SK-N-SH treated with all-trans-retinoic acid at 6 μM for 48 hours (cell line): ENCODE data around the gene TFF3.

Experiments
- ATAC-seq: fragments of 200-7000 bp; cut with Tn5 transposase; 3 replicates; pipeline ENCODE4 v1.9.1; 2020; ENCODE audit warnings: mild to moderate bottlenecking, moderate library complexity
- ARNTL ChIP-seq: fragments of 450-650 bp; formaldehyde crosslinking; IDR thresholded peaks from 2 replicates; pipeline ENCODE4 v1.5.0; 2020; ENCODE audit warnings: low read depth, mild to moderate bottlenecking, moderate library complexity, borderline replicate concordance
- BACH2 ChIP-seq: fragments of 250-450 bp; sonication (Bioruptor Pico); IDR thresholded peaks from 2 replicates; pipeline ENCODE4 v1.9.0; 2021; ENCODE audit warnings: mild to moderate bottlenecking, borderline replicate concordance
- CSDC2 ChIP-seq: fragments of 250-450 bp; sonication (Bioruptor Pico); IDR thresholded peaks from 2 replicates; pipeline ENCODE4 v1.5.0; 2020; ENCODE audit warnings: mild to moderate bottlenecking, moderate library complexity
- ISL1 ChIP-seq: fragments of 250-450 bp; sonication (Bioruptor Pico); IDR thresholded peaks from 2 replicates; pipeline ENCODE4 v2.1.2; 2022; ENCODE audit warnings: mild to moderate bottlenecking, moderate library complexity
- OSR1 ChIP-seq: fragments of 250-450 bp; sonication (Bioruptor Pico); IDR thresholded peaks from 2 replicates; pipeline ENCODE4 v1.8.0; 2022; ENCODE audit warnings: moderate library complexity, mild to moderate bottlenecking, inconsistent platforms
- PPARA ChIP-seq: fragments of 250-450 bp; sonication (Bioruptor Pico); IDR thresholded peaks from 2 replicates; pipeline ENCODE4 v1.5.0; 2020; ENCODE audit warnings: mild to moderate bottlenecking, borderline replicate concordance
- SNAI2 ChIP-seq: fragments of 250-450 bp; sonication (Bioruptor Pico); IDR thresholded peaks from 2 replicates; pipeline ENCODE4 v1.5.0; 2020; ENCODE audit warnings: mild to moderate bottlenecking, moderate library complexity
- TOX ChIP-seq: fragments of 250-450 bp; sonication (Bioruptor Pico); IDR thresholded peaks from 2 replicates; pipeline ENCODE4 v1.8.0; 2021; ENCODE audit warnings: mild to moderate bottlenecking, moderate library complexity, borderline replicate concordance
- ZC3H10 ChIP-seq: fragments of 250-450 bp; sonication (Bioruptor Pico); IDR thresholded peaks from 2 replicates; pipeline ENCODE4 v1.5.1; 2021; ENCODE audit warnings: mild to moderate bottlenecking, moderate library complexity
- ZFP3 ChIP-seq: fragments of 250-450 bp; sonication (Bioruptor Pico); IDR thresholded peaks from 2 replicates; pipeline ENCODE4 v1.5.0; 2020; ENCODE audit warnings: mild to moderate bottlenecking, moderate library complexity
- ZFP30 ChIP-seq: fragments of 450-650 bp; formaldehyde crosslinking; IDR thresholded peaks from 2 replicates; pipeline ENCODE4 v1.5.0; 2022; ENCODE audit warnings: mild to moderate bottlenecking, moderate library complexity
- ZNF565 ChIP-seq: fragments of 450-650 bp; formaldehyde crosslinking; conservative IDR thresholded peaks from 2 replicates; pipeline ENCODE4 v1.5.0; 2020; ENCODE audit warnings: low read depth, mild to moderate bottlenecking, moderate library complexity
- ZNF8 ChIP-seq: fragments of 450-650 bp; formaldehyde crosslinking; IDR thresholded peaks from 2 replicates; pipeline ENCODE4 v1.5.0; 2020; ENCODE audit warnings: mild to moderate bottlenecking, moderate library complexity
- TF ChIP-seq, protein P1 (sequence below): fragments of 250-450 bp; sonication (Bioruptor Pico); IDR thresholded peaks from 2 replicates; pipeline ENCODE4 v1.5.0; 2020; ENCODE audit warnings: mild to moderate bottlenecking, moderate library complexity
- TF ChIP-seq, protein P2 (sequence below): fragments of 250-450 bp; sonication (Bioruptor Pico); IDR thresholded peaks from 2 replicates; pipeline ENCODE4 v1.5.1; 2021; ENCODE audit warnings: mild to moderate bottlenecking, moderate library complexity
- TF ChIP-seq, protein P3 (sequence below): fragments of 250-450 bp; sonication (Bioruptor Pico); IDR thresholded peaks from 2 replicates; pipeline ENCODE4 v1.8.0; 2020; ENCODE audit warnings: mild to moderate bottlenecking, moderate library complexity, borderline replicate concordance

Gene TFF3

DNA sequence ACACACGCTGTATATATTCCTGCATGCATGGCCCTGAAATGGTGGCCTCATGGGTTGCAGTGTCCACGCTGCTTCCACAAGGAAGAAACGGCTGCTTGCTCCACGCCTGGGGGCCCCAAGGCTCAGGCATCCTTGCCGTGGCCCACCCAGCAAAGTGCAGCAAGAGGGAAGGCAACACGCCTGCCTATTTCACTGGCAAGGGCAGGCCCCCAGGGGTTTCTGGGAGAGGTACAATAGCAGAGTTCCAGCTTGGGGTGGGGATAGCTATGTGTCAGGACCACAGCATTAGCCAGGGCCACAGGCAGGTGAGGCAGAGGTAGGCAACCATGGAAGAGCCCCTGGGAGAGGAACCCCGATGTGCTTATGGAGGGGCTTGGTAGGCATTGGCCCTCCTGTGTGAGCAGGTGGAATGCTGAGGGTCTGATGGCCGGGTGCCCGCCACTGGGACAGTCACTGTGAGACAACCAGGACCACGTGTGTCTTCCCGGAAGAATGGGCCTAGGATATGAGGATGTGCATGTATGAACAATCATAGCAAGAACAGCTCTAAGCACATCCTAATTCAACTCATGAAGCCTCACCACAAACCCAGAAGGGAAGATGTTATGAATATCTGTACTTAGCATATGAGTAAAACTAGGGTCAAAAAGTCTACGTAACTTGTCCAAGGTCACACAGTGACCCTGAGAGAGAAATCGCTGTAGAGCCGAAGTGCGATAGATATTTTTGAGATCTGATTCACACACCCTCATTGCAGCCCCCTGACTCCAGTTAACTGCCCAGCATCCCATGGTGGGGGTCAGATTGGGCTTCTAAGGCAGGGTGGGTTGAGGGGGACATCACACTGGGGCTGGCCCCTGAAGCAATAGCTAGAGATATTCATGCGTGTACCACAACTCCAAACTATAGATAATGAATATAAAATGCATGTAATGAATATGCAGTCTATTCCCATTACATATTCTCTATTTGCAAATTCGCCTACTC, 23.8 kb upstream of the TFF3 start:
- TF ChIP-seq ISL1 (CRISPR knock-in tag), result no peak
- TF ChIP-seq BACH2 (CRISPR knock-in tag), result no peak
- TF ChIP-seq ZFP30 (CRISPR knock-in tag), result no peak
- no peak for ATAC-seq

DNA sequence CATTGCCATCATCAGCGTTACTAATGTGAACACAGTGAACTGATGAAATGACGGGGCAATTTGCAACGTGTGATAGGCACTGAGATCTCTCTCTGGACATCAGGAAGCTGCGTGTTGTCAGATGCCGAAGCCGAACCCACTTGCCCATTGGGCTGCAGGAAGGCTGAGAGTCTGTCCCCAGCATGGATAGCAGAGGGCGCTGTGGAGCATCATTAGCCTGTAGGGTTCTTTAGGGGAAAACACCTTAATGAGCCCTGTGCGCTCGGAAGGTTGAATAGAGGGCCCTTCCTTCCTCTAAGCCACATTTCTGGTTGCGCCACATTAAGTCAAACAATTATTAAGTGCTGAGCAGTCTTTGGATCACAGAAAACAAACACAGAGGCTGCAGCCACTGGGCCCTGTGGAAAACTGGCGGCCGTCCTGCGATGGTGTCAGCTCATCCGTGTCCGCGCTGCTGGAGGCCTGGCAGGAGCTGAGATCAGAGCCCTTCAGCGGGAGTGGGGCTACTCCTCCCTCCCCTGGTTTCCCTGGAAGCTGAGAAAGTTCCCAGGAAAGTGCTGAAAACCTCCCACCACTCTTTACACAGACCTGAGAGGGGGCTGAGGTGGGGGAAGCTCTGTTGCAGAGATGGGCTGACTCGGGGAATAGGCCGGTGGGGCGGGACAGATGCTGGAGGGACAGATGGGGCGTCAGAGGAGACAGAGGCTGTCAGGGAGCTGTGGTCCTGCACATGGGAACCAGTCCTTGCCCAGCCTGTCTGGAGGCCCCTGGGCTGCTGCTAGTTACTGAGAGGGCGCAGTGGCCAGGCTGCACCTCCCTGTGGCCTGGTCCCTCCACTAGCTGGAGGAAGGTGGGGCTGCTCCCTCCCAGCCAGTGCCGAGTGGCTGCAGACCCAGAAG, 22.9 kb upstream of the TFF3 start:
- ATAC-seq, result no peak
- no peak for TF ChIP-seq BACH2 (CRISPR knock-in tag)
- TF ChIP-seq ZNF565 (CRISPR knock-in tag), result no peak
- TF ChIP-seq, protein P1, sequence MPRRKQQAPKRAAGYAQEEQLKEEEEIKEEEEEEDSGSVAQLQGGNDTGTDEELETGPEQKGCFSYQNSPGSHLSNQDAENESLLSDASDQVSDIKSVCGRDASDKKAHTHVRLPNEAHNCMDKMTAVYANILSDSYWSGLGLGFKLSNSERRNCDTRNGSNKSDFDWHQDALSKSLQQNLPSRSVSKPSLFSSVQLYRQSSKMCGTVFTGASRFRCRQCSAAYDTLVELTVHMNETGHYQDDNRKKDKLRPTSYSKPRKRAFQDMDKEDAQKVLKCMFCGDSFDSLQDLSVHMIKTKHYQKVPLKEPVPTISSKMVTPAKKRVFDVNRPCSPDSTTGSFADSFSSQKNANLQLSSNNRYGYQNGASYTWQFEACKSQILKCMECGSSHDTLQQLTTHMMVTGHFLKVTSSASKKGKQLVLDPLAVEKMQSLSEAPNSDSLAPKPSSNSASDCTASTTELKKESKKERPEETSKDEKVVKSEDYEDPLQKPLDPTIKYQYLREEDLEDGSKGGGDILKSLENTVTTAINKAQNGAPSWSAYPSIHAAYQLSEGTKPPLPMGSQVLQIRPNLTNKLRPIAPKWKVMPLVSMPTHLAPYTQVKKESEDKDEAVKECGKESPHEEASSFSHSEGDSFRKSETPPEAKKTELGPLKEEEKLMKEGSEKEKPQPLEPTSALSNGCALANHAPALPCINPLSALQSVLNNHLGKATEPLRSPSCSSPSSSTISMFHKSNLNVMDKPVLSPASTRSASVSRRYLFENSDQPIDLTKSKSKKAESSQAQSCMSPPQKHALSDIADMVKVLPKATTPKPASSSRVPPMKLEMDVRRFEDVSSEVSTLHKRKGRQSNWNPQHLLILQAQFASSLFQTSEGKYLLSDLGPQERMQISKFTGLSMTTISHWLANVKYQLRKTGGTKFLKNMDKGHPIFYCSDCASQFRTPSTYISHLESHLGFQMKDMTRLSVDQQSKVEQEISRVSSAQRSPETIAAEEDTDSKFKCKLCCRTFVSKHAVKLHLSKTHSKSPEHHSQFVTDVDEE (CRISPR knock-in tag), result no peak
- TF ChIP-seq ZC3H10 (CRISPR knock-in tag), result no peak
- no peak for TF ChIP-seq ISL1 (CRISPR knock-in tag)
- TF ChIP-seq CSDC2, result no peak
- no peak for TF ChIP-seq ARNTL (CRISPR knock-in tag)
- no peak for TF ChIP-seq OSR1
- TF ChIP-seq, protein P2, sequence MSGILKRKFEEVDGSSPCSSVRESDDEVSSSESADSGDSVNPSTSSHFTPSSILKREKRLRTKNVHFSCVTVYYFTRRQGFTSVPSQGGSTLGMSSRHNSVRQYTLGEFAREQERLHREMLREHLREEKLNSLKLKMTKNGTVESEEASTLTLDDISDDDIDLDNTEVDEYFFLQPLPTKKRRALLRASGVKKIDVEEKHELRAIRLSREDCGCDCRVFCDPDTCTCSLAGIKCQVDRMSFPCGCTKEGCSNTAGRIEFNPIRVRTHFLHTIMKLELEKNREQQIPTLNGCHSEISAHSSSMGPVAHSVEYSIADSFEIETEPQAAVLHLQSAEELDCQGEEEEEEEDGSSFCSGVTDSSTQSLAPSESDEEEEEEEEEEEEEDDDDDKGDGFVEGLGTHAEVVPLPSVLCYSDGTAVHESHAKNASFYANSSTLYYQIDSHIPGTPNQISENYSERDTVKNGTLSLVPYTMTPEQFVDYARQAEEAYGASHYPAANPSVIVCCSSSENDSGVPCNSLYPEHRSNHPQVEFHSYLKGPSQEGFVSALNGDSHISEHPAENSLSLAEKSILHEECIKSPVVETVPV, result no peak
- no peak for TF ChIP-seq ZNF8 (CRISPR knock-in tag)
- TF ChIP-seq ZFP3, result no peak
- TF ChIP-seq PPARA (CRISPR knock-in tag), result no peak
- TF ChIP-seq SNAI2 (CRISPR knock-in tag), result no peak
- no peak for TF ChIP-seq TOX
- TF ChIP-seq, protein P3, sequence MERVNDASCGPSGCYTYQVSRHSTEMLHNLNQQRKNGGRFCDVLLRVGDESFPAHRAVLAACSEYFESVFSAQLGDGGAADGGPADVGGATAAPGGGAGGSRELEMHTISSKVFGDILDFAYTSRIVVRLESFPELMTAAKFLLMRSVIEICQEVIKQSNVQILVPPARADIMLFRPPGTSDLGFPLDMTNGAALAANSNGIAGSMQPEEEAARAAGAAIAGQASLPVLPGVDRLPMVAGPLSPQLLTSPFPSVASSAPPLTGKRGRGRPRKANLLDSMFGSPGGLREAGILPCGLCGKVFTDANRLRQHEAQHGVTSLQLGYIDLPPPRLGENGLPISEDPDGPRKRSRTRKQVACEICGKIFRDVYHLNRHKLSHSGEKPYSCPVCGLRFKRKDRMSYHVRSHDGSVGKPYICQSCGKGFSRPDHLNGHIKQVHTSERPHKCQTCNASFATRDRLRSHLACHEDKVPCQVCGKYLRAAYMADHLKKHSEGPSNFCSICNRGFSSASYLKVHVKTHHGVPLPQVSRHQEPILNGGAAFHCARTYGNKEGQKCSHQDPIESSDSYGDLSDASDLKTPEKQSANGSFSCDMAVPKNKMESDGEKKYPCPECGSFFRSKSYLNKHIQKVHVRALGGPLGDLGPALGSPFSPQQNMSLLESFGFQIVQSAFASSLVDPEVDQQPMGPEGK, result no peak
- TF ChIP-seq ZFP30 (CRISPR knock-in tag), result no peak
- TF ChIP-seq, all 23 proteins: peak for 0

DNA sequence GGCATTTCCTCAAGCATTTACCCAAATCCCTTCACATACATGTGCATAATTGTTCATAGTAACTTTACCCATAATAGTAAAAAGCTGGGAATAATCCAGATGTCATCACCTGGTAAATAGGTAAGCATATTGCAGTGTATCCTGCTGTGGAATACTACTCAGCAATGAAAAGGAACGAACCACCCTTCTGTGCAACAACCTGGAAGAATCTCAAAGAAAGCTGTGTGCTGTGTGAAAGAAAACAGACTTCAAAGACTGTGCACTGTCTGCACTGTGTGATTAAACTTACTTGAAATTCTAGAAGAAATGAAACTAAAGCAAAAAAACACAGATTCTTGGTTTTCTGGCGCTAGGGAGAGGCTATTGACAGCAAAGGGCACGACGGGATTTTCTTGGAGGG, 22.1 kb upstream of the TFF3 start:
- no peak for TF ChIP-seq OSR1
- TF ChIP-seq, all 23 proteins: peak for 0
- no peak for ATAC-seq

DNA sequence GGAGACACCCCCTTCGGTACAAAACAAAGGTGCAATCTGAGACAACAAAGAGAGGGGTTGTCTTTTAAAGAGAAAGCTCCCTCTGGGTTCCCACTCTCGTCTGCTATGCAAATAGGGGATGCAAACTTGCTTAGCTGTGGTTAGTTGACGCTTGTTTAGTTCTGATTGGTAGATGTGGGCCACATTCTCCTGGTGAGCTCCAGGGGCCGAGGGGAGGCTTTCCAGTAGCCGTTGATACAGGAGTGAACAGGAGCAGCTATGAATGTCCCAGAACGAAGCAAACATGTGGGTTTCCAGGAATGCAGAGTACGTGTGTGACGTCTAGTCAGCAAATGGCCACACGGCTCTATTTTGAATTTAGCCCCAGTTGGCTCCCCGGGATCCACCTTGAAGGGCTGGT, 20.8 kb upstream of the TFF3 start:
- no peak for TF ChIP-seq BACH2 (CRISPR knock-in tag)
- TF ChIP-seq ZC3H10 (CRISPR knock-in tag), result no peak
- no peak for ATAC-seq

DNA sequence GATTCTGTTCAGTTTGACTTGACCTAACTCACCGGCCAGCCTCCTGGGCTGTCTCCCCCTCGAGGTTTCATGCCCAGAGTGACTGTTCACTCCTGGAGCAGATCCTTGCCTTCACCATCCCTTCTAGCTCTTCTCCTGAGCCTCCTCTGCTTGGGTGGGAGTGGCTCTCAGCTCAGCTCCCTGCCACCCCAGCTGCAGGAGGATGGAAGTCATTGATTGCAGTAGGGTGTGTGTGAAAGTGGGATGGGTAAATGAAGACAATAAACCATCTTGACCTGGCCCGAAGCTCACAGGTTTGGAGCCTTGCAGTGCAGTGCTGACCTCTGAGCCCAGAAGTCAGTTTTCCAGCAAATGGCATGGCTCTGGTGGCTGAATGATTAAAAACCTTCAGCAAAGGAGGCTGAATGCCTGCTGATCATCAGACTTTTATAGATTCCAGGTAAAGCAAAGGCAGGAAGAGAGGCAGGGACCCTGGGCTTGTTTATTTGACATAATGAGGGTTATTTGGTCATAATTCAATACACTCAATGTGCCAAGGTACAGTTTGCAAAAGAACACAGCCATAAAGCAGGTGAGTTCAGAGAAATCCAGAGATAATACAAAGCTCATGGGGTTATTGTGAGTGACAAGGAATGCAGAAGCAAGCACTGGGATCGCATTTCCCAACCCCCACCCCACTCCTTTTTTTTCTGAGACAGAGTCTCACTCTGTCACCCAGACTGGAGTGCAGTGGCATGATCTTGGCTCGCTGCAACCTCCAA, 17.5 kb upstream of the TFF3 start:
- ATAC-seq, result no peak
- no peak for TF ChIP-seq CSDC2
- TF ChIP-seq, all 23 proteins: peak for 0
